ENCODE data around the gene SRP72.
"Not testable (repeated sequence)": the region's sequence is repeated elsewhere in the genome, so short reads cannot be mapped to it uniquely, and the experiment has no call there.

SRP72 gene

DNA sequence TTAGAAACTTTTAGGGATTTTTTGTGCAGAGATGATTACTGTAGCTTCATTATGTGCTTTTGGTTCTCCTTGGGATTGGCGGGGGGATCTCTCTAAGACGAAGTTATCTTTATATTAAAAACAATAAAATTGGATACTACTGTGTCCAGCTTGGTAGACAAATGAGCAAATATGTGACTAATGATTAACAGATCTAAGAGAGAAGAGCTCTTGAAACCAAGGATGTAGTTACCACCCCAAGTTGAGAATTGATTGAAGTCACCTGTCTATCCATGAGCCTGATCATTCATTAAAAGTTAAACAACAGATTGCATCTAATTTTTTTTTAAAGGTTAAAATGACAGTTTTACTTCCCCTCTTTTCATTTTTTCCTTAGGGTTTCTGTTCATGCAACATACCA, 22.7 kb upstream of the SRP72 start:
- no peak for DNase-seq (ENCODE audit: extremely low spot score)
- POLR2A ChIA-PET = no interaction called here
- CTCF ChIA-PET = interaction anchor here (0.8 to 1.1 kb wide), 2 partner anchors 9 to 20 kb away, joined by 3 read pairs; partner anchors contain the start of gene PAICS
- no peak for TF ChIP-seq CTCF (IDR thresholded peaks at IDR 0.05; ENCODE audit: control extremely low read depth, extremely low read depth, low read depth, missing control alignments)

DNA sequence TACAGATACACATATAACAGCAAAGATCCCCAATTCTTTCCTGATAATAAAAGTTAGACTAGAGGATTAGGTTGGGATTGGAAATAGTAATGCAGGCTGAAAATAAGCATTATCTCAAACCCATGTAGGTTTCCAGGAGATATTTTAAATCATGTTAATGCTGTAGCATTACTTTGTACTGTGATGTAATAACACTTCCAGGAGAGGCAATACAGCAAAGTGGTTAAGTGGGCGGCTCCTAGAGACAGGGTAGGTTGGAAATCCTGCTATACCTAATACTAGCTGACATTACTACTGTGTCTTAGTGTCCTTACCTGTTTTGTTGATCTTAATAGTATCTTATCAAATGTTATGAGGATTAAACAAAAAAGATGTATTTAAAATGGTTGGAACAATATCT, 21.7 kb upstream of the SRP72 start:
- CTCF ChIA-PET = no interaction called here
- TF ChIP-seq CTCF (IDR thresholded peaks at IDR 0.05; ENCODE audit: control extremely low read depth, extremely low read depth, low read depth, missing control alignments) = no peak
- DNase-seq (ENCODE audit: extremely low spot score) = no peak
- POLR2A ChIA-PET = interaction anchor here (0.5 kb wide), 1 partner anchor 37 kb away, joined by 4 read pairs; no protein-coding TSS in a partner anchor

GRCh38 chr4:56448301-56448700, 19.1 kb upstream of the SRP72 start:
- no peak for TF ChIP-seq CTCF (IDR thresholded peaks at IDR 0.05; ENCODE audit: control extremely low read depth, extremely low read depth, low read depth, missing control alignments)
- DNase-seq (ENCODE audit: extremely low spot score) = no peak
- ChIA-PET CTCF (interaction anchor here (0.9 kb wide), 2 partner anchors 9 to 12 kb away, joined by 3 read pairs; no protein-coding TSS in a partner anchor), POLR2A (no interaction called here)

DNA sequence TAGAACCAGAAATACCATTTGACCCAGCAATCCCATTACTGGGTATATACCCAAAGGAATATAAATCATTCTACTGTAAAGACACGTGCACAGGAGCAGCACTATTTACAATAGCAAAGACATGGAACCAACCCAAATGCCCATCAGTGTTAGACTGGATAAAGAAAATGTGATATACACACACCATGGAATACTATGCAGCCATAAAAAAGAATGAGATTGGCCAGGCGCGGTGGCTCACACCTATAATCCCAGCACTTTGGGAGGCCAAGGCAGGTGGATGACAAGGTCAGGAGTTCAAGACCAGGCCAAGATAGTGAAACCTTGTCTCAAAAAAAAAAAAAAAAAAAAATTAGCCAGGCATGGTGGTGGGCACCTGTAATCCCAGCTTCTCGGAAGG, 17.9 kb upstream of the SRP72 start:
- CTCF ChIA-PET; POLR2A ChIA-PET; DNase-seq (ENCODE audit: extremely low spot score): not testable (repeated sequence)

- CTCF ChIA-PET = interaction anchor here (1.2 to 1.6 kb wide), 3 partner anchors 11 to 22 kb away, joined by 3 to 8 read pairs (median 5); partner anchors contain the start of genes PAICS and PPAT
- no peak for TF ChIP-seq CTCF (IDR thresholded peaks at IDR 0.05; ENCODE audit: control extremely low read depth, extremely low read depth, low read depth, missing control alignments)
- POLR2A ChIA-PET = no interaction called here
- no peak for DNase-seq (ENCODE audit: extremely low spot score)
Measured at GRCh38 chr4:56450342-56450741, 17.1 kb upstream of the SRP72 start.

DNA sequence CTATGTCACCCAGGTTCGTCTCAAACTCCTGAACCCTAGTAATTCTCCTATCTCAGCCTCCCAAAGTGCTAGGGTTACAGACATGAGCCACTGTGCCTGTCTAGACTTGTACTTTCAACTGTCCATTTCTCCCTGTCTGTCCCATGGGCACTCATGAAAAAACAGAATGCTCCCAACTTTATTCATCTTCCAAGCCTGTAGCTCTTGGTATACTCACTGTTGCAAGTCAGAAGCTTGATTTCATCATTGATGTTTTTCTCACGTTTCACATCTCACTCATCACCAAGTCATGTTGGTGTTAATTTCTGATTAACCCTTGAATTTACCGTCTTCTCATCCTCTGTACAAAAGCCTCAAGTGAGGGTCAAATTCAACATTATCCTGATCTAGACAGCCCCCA, 7.3 kb upstream of the SRP72 start:
- POLR2A ChIA-PET = interaction anchor here (0.6 kb wide), 1 partner anchor 73 kb away, joined by 3 read pairs; the partner anchor contains the start of gene AASDH
- CTCF ChIA-PET = interaction anchor here (0.8 to 3.0 kb wide), 6 partner anchors 14 to 85 kb away, joined by 3 to 15 read pairs (median 6); partner anchors contain the start of genes PAICS and PPAT
- no peak for DNase-seq (ENCODE audit: extremely low spot score)
- TF ChIP-seq CTCF (IDR thresholded peaks at IDR 0.05; ENCODE audit: control extremely low read depth, extremely low read depth, low read depth, missing control alignments) = no peak

DNA sequence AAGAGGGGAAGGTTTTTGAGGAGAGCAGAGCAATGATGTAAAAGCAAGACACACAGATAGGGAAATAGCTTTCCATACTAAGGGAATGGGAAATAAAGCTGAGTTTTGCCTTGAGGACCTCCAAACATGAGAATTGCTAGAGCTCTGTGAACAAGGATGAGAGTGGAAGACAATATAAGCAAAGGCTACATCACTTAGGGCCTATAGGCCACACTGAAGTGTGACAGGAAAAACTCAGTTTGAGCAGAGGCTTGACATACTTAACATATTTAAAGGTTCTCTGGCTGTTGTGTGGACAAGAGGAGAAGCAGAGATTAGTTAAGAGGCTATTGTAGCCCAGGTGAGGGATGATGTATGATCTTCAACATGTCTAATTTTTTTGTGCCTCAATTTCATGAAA, 5.3 kb upstream of the SRP72 start:
- TF ChIP-seq CTCF (IDR thresholded peaks at IDR 0.05; ENCODE audit: control extremely low read depth, extremely low read depth, low read depth, missing control alignments) = no peak
- ChIA-PET CTCF (interaction anchor here (1.5 kb wide), 1 partner anchor 10 kb away, joined by 5 read pairs; no protein-coding TSS in a partner anchor), POLR2A (no interaction called here)
- DNase-seq (ENCODE audit: extremely low spot score) = no peak

Measured in GM10248 (cell line).